Body of pancreas (tissue), 4 donors: Measurements from ENCODE around the gene GTF2H2C.
"Not testable (repeated sequence)": the region's sequence is repeated elsewhere in the genome, so short reads cannot be mapped to it uniquely, and the experiment has no call there.

ENCODE experiments used
- CTCF ChIP-seq, 7 experiments: fragments of 450-650 bp in 4 of 7; fragments of 200-600 bp in 3 of 7; sonication (generic) in 3 of 7; IDR thresholded peaks; one replicate each; pipeline ENCODE4 v1.5.1; 2016 to 2019; ENCODE audit warnings: antibody characterized with exemption in 7 of 7
- POLR2A ChIP-seq, 3 donors: fragments of 450-650 bp; IDR thresholded peaks; one replicate each; pipeline ENCODE4 v1.6.1; 2016; ENCODE audit warnings: antibody characterized with exemption in 3 of 3, mild to moderate bottlenecking in 2 of 3

DNA sequence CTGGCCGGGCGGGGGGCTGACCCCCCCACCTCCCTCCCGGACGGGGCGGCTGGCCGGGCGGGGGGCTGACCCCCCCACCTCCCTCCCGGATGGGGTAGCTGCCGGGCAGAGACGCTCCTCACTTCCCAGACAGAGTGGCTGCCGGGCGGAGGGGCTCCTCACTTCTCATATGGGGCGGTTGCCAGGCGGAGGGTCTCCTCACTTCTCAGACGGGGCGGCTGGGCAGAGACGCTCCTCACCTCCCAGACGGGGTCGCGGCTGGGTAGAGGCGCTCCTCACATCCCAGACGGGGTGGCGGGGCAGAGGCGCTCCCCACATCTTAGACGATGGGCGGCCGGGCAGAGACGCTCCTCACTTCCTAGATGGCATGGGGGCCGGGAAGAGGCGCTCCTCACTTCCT lies 44.4 kb upstream of the GTF2H2C start:
- not testable (repeated sequence) for TF ChIP-seq CTCF, POLR2A (IDR thresholded peaks at IDR 0.05)
